Motor neuron (in vitro differentiated cells): ENCODE data around the gene CHMP3. TPM values are rescaled to one million over a fixed set of nuclear protein-coding genes. Genes with fewer than 3 reads are reported as not detected.
A peak's percentile ranks its signal among the peaks of the same experiment; 100 is the strongest.
"Not testable (repeated sequence)": the region's sequence is repeated elsewhere in the genome, so short reads cannot be mapped to it uniquely, and the experiment has no call there.

ENCODE experiments used
- ATAC-seq, 8 experiments: fragments of 200-7000 bp; cut with Tn5 transposase; replicated peaks in 6 of 8; 2 replicates each; pipeline ENCODE4 v1.8.0; 2021; ENCODE audit warnings: mild to moderate bottlenecking in 8 of 8, moderate library complexity in 8 of 8
- H3K27ac ChIP-seq, 2 donors: fragments of 250-450 bp; sonication (Bioruptor Pico); 2 replicates each; pipeline ENCODE4 v1.9.0; 2021; ENCODE audit warnings: antibody characterized with exemption in 2 of 2, mild to moderate bottlenecking in 2 of 2, moderate library complexity in 1 of 2
- H3K4me1 ChIP-seq, 2 donors: fragments of 250-450 bp; sonication (Bioruptor Pico); replicated peaks in 1 of 2; 2 replicates each; pipeline ENCODE4 v1.6.1; 2021; ENCODE audit warnings: antibody characterized with exemption in 2 of 2, mild to moderate bottlenecking in 2 of 2, moderate library complexity in 1 of 2
- H3K4me3 ChIP-seq, 5 donors: fragments of 250-450 bp; sonication (Bioruptor Pico); 2 replicates each; pipeline ENCODE4 v1.9.0; 2021; ENCODE audit warnings: antibody characterized with exemption in 5 of 5, mild to moderate bottlenecking in 5 of 5, moderate library complexity in 4 of 5
- WGBS, 10 experiments: fragments of 450-650 bp; shearing (Covaris generic); methylation state at CpG; one replicate each; pipeline ENCODE4 v1.0.0; 2022; 5-methylcytosine and 5-hydroxymethylcytosine counted together
- in situ Hi-C, 9 experiments: fragments of 400-800 bp; cut with MboI; loops; one replicate each; pipeline ENCODE4 v1.15.0; 2021; ENCODE audit warnings: low sequenced_read_pairs in 9 of 9, low pct_unique_long_range_greater_than_20kb in 2 of 9; ENCODE audit not compliant: unreplicated experiment in 9 of 9
- total RNA-seq, 8 experiments: library from RNA; unstranded; fragments of 300-600 nt; gene quantifications; 2 replicates each; pipeline versions ENCODE4 v1.2.3 to v1.2.4, GENCODE V29; 2022

The CHMP3 gene
- total RNA-seq, 8 experiments from 2014 or later = 26.9 to 68.2 (median 49.6) TPM

GRCh38 chr2:86570059-86570458, 6.8 kb upstream of the CHMP3 start:
- Histone ChIP-seq H3K4me3 (no peak overlapping the region), H3K27ac (no peak overlapping the region), H3K4me1 (no peaks in the 10 kb centered on the region)
- no peak for ATAC-seq
- in situ Hi-C loops = loop anchor here in 1 of 9 experiments (25.0 kb wide), 1 partner anchor 142 kb away; the partner anchor contains the start of gene RMND5A
- WGBS, 10 experiments = 58 to 100% (median 94%) methylated on average over 1 to 3 of the region's 3 CpGs; no CpG with 5 or more reads in 2 of the 10 experiments

DNA sequence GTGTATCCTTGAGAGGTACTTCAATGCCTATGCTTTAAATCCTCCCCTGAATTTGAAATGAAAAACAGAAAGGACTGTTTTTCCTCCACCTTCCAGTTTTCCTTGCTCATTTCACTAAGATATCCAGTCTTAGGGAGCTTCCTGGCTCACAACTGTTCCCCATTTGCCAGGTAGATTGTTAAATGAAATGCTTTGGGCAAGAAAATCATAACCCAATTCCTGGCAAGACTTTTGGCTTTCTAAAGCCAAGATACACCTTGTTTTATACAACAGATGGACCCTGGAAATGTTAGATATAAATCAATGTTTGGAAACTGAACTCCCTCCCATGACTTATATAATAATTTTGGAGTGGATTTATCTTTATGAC, 3.6 kb upstream of the CHMP3 start:
- ATAC-seq = no peak
- Histone ChIP-seq H3K4me3 (no peak overlapping the region), H3K4me1 (peaks cover 7 to 8% of the 10 kb centered on the region in 2 donors), H3K27ac (no peak overlapping the region)
- in situ Hi-C loops = loop anchor here in 1 of 9 experiments (25.0 kb wide), 1 partner anchor 145 kb away; the partner anchor contains the start of gene RMND5A

DNA sequence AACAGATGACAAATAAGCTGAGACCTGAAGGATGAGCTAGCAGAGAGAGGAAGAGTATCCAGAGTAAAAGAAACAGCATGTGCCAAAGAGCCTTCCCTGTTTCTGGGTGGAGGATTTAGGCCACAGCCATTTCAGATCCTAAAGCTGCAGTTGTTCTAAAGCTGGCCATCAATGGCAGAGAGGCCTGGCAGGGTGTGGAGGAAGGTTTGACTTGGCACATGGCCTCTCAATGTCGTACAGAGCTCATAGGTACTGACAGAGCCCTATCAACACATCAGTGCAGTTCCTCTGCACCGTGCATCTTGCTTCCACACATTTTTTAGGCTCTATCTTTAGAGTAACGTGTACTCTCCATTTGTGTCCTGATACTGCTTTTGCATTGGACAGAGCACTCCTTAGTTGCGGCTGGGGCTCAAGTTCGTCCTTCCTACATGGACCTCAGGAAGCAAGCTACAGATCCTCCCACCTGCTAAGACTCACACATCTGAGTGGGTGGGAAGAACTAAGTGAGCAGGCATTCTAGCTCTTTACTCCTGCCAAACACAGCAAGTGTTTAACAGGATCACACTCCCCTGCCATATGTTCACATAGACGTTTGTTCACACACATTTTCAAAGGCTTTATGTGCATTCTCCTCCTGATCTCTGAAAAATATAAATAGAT, 3.0 kb upstream of the CHMP3 start:
- Histone ChIP-seq H3K4me3 (no peak overlapping the region), H3K27ac (no peak overlapping the region), H3K4me1 (peaks cover 7 to 11% of the 10 kb centered on the region in 2 donors)
- 0 to 100% (median 68%) methylated on average over 2 to 6 of the region's 6 CpGs; no CpG with 5 or more reads in 3 of the 10 experiments for WGBS, 10 experiments
- no peak for ATAC-seq
- in situ Hi-C loops = loop anchor here in 1 of 9 experiments (25.0 kb wide), 1 partner anchor 146 kb away; the partner anchor contains the start of gene RMND5A

- WGBS, 10 experiments = 49 to 92% (median 74%) methylated on average over 4 to 9 of the region's 13 CpGs; no CpG with 5 or more reads in 2 of the 10 experiments
- Histone ChIP-seq H3K27ac (peak overlapping the region; percentile 99 to 100), H3K4me1 (peaks cover 7 to 11% of the 10 kb centered on the region in 2 donors), H3K4me3 (peak overlapping the region; percentile 62 to 89 (median 80))
- in situ Hi-C loops = loop anchor here in 1 of 9 experiments (25.0 kb wide), 1 partner anchor 149 kb away; the partner anchor contains the start of gene RMND5A
- ATAC-seq = no peak
Measured at GRCh38 chr2:86563650-86564061, 413 bp upstream of the CHMP3 start.

DNA sequence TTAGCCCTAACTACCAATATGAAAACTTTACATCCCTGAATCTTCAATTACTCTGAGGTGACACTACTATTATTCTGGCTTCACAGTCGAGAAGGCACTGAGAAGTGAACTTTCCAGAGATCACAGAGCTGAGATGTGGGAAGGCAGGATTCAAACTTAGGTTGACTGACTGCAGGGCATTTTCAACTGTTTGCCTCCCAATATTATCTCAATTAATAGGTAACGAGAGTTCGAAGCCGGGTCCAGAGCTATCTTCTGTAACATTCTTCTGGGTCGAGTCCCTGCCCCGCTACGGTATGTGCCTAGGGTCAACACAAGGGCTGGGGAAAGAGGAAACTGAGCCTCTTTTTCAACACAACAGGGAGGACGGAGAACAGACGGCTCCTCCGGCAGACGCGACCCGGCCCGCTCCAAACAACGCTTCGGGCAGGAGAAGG, 740 bp downstream of the CHMP3 start:
- WGBS, 10 experiments = 0 to 4% (median 1%) methylated on average over 1 to 7 of the region's 16 CpGs; no CpG with 5 or more reads in 4 of the 10 experiments
- ATAC-seq = no peak
- in situ Hi-C loops = loop anchor here in 1 of 9 experiments (25.0 kb wide), 1 partner anchor 150 kb away; the partner anchor contains the start of gene RMND5A
- Histone ChIP-seq H3K4me3 (peak overlapping the region; percentile 62 to 89 (median 80)), H3K27ac (peak overlapping the region; percentile 99 to 100), H3K4me1 (peaks cover 7 to 11% of the 10 kb centered on the region in 2 donors)

DNA sequence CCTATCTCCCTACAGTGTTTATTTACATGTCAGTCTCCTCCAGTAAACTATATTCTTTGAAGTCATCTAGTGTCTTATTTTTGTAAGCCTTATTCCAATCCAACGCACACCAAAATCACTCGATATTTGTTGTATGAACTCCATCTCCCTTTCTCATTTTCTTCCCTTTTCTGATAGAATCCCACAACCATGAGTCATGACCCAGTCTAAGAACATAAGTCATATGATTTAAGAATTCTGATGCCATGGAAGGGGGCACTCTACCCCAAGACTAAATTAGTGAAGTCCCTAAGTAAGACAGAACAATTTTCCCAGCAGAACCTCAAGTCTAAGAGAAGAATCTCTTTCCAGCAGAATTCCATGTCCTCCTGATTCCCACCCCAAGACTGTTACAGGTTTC, 5.4 kb downstream of the CHMP3 start:
- 80 to 100% (median 100%) methylated on average over 1 to 2 of the region's 2 CpGs for WGBS, 10 experiments
- no peak overlapping the region for H3K27ac ChIP-seq
- H3K4me1 ChIP-seq = peaks cover 3 to 8% of the 10 kb centered on the region in 2 donors
- ATAC-seq = no peak
- no peak overlapping the region for H3K4me3 ChIP-seq
- in situ Hi-C loops = loop anchor here in 1 of 9 experiments (25.0 kb wide), 1 partner anchor 154 kb away; the partner anchor contains the start of gene RMND5A

GRCh38 chr2:86556508-86556907, 6.7 kb downstream of the CHMP3 start:
- WGBS, 10 experiments = 45 to 100% (median 88%) methylated on average over 2 to 14 of the region's 16 CpGs; no CpG with 5 or more reads in 1 of the 10 experiments
- peak in 3 of 8 experiments; percentile 32 to 75 (median 72) for ATAC-seq
- in situ Hi-C loops = loop anchor here in 1 of 9 experiments (25.0 kb wide), 1 partner anchor 156 kb away; the partner anchor contains the start of gene RMND5A
- Histone ChIP-seq H3K4me1 (peaks cover 0 to under 1% of the 10 kb centered on the region in 2 donors), H3K27ac (no peak overlapping the region), H3K4me3 (no peak overlapping the region)

GRCh38 chr2:86552889-86553288, 10.4 kb downstream of the CHMP3 start:
- no peaks in the 10 kb centered on the region for H3K4me1 ChIP-seq
- ATAC-seq = no peak
- WGBS, 10 experiments = 75 to 100% (median 100%) methylated on average over 1 to 4 of the region's 7 CpGs; no CpG with 5 or more reads in 4 of the 10 experiments
- in situ Hi-C loops = loop anchor here in 1 of 9 experiments (25.0 kb wide), 1 partner anchor 159 kb away; the partner anchor contains the start of gene RMND5A
- no peak overlapping the region for H3K27ac ChIP-seq
- H3K4me3 ChIP-seq = no peak overlapping the region

DNA sequence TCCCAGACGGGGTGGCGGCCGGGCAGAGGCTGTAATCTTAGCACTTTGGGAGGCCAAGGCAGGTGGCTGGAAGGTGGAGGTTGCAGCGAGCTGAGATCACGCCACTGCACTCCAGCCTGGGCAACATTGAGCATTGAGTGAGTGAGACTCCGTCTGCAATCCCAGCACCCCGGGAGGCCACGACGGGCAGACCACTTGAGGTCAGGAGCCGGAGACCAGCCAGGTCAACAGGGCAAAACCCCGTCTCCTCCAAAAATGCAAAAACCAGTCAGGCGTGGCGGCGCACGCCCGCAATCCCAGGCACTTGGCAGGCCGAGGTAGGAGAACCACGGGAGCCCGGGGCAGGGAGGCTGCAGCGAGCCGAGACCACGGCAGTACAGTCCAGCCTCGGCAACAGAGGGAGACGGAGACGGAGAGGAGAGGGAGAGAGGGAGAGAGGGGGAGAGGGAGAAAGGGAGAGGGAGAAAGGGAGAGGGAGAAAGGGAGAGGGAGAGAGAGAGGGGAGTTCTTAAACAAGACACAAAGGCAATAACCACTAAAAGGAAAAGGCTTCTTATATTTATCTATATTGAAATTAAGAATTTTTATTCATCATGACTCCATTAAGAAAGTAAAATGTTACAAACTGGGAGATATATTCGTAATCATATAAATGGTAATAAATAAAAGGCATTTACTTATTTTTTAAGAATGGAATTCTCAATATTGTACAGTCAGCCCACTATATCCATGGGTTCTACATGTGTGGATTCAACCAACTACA, 13.1 kb downstream of the CHMP3 start:
- in situ Hi-C loops = loop anchor here in 1 of 9 experiments (25.0 kb wide), 1 partner anchor 162 kb away; the partner anchor contains the start of gene RMND5A
- not testable (repeated sequence) for ATAC-seq, H3K4me3 ChIP-seq, H3K27ac ChIP-seq, H3K4me1 ChIP-seq
- WGBS, 10 experiments = 80 to 100% (median 95%) methylated on average over 1 to 10 of the region's 26 CpGs

GRCh38 chr2:86549440-86549839, 13.8 kb downstream of the CHMP3 start:
- H3K27ac ChIP-seq, H3K4me3 ChIP-seq, ATAC-seq, H3K4me1 ChIP-seq, in situ Hi-C loops: not testable (repeated sequence)
- no CpG with 5 or more reads among the region's 31 CpGs for WGBS, 10 experiments

- H3K27ac ChIP-seq, H3K4me3 ChIP-seq, in situ Hi-C loops, H3K4me1 ChIP-seq, ATAC-seq: not testable (repeated sequence)
- 100% methylated on average over 2 of the region's 37 CpGs; no CpG with 5 or more reads in 9 of the 10 experiments for WGBS, 10 experiments
Measured at GRCh38 chr2:86548913-86549396, 14.3 kb downstream of the CHMP3 start.

DNA sequence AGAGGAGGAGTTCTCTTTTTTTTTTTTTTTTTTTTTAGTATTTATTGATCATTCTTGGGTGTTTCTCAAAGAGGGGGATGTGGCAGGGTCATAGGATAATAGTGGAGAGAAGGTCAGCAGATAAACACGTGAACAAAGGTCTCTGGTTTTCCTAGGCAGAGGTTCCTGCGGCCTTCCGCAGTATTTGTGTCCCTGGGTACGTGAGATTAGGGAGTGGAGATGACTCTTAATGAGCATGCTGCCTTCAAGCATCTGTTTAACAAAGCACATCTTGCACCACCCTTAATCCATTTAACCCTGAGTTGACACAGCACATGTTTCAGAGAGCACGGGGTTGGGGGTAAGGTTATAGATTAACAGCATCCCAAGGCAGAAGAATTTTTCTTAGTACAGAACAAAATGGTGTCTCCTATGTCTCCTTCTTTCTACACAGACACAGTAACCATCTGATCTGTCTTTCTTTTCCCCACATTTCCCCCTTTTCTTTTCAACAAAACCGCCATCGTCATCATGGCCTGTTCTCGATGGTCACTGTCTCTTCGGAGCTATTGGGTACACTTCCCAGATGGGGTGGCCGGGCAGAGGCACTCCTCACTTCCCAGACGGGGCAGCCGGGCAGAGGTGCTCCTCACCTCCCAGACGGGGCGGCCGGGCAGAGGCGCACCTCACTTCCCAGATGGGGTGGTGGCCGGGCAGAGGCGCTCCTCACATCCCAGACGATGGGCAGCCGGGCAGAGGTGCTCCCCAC, 14.9 kb downstream of the CHMP3 start:
- ATAC-seq, H3K4me3 ChIP-seq, in situ Hi-C loops, H3K4me1 ChIP-seq, H3K27ac ChIP-seq: not testable (repeated sequence)
- 60 to 100% (median 100%) methylated on average over 1 to 11 of the region's 20 CpGs; no CpG with 5 or more reads in 5 of the 10 experiments for WGBS, 10 experiments
